NCI-H82 (cell line): Measurements from ENCODE around the gene CEACAM4.
A peak's percentile ranks its signal among the peaks of the same experiment; 100 is the strongest.

Experiments used
- DNase-seq: peaks from one replicate; lab custom pipeline; 2025; lab: John Stamatoyannopoulos, UW

CEACAM4 gene

DNA sequence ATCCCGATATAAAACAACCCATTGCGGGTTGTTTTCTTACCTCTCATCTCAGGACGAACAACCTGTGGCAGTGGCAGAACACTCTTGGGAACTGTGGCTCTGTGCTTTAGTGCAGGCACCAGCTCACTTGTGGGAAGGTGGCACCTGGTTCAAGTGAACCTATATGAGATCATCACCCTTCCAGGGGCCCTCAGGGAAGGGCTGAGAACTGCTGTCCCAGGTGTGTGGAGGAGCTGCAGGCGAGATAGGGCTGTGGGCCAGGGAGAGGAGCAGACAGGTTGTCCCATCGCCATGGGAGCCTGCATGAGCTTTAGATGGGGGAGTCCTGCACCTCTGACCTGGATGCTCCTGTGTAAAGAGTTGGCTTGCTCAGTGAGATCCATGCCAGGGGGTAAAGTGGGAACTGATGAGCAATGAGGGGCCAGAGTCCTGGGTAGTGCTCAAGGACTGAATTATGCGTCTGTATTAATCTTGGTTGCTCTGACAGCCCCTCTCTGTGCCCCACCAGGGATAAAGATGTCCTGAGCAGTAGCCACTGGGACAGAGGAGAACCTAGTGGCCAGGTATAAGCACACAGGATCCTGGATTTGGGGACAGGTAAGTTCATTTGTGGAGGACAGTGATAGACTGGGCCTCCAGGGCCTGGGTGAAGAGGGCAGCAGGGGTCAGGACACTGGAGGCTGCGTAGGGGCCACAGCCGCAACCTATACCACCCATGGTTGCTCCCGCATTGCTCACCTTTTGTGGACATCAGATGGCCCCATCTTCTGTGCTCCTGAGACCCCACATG lies 8.7 kb downstream of the CEACAM4 start:
- no peak for DNase-seq

DNA sequence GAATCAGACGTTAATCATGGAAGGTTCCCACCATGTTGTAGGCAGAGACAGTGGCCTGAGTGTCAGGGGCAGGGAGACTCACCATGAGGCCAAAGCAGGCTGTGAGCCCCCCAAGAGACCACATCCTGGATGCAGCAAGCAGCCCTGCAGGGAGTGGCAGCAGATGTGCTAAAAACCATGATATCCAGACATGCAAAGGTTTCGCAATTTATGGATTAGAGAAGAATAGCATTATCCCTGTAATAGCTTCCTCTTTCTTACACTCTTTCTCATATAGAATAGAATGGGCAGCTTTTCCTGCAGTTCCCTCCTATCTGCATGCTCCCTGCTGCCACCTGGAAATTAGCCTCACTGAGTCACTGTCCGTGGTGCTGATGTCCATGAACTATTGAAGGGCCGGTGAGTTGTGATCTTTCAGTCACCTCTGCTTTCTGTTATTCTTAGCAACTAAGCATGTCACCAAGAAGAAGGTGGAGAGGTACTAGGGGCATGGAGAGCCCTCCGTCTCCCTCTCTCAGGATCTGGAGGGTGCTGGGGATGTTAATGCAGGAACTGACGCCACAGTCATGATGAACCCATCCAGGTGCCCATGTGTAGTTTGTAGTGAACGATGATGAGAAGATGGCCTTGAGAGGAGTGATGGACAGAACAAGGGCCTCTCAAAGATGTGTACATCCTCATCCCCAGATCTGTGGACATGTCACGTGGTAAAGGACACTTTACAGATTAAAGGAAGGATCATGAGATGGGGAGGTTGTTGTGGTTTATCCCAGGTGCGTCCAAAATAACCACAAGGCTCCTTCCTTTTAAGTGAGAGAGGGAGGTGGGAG lies 9.9 kb downstream of the CEACAM4 start:
- no peak for DNase-seq

DNA sequence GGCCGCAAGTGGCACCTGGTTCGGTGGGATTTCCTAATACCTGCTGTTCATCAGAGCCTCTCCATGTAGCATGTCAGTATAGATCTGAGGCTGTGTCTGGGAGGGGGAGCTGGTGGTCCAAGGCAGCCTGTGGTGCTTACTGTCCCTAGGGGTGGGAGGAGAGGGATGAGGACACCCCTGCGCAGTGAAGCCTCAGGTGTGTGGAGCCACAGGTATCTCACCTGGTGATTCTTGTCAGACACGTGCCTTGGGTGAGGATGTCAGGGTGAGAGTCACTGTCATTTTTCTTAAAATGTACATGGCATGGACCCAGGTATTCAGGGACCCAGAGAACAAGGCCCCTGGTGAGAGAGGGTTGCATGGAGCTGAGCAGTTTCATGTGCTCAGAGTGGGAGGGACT lies 11.7 kb downstream of the CEACAM4 start:
- no peak for DNase-seq

DNA sequence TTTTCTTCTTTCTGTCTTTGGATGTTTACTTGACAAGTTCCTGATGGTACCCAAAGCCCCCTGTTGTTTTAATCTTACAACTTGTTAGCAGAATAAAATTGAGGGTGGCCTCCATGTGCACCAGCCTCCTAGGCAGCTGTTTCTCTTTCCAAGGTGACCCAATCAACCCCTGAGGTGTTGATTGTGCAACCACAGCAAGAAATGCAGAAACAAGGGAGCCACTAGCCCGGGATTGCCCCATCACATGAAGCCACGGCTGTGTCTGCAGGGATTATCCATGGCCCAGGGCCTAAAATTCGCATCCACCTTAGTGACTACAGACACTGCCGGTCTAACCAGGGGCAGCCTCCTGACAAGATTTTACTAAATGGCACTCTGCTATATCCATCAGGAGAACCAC lies 14.4 kb downstream of the CEACAM4 start:
- no peak for DNase-seq

DNA sequence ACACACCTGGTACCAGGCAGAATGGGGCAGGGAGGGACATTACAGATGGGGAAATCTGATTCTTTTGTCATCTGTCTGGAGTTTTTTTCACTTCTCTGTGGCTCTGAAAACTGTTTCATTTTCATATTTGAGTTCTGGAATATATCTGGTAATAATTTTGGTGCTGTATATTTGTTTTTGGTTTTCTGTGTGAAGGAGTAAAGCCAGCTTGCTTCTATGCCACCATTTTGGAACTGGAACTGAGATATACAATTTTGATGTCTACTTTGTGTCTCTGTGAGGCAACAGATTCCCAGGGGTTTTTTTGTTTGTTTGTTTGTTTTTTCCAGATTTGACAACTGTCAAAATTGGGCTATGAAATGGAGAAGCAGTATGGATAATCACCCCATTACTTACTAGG lies 16.1 kb downstream of the CEACAM4 start:
- no peak for DNase-seq

DNA sequence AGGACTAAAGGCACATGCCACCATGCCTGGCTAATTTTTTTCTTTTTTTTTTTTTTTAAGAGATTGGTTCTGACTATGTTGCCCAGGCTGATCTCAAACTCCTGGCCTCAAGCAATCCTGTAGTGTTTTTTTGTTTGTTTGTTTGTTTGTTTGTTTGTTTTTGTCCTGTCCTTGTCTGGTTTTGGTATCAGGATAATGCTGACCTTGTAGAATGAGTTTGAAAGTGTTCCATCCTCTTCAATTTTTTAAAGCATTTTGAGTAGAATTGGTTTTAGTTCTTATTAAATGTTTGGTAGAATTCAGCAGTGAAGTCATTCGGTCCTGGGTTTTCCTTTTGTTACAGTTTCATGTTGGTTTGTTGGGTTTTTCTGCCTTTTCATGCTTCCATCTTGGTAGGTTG lies 19.2 kb downstream of the CEACAM4 start:
- DNase-seq, result no peak

DNA sequence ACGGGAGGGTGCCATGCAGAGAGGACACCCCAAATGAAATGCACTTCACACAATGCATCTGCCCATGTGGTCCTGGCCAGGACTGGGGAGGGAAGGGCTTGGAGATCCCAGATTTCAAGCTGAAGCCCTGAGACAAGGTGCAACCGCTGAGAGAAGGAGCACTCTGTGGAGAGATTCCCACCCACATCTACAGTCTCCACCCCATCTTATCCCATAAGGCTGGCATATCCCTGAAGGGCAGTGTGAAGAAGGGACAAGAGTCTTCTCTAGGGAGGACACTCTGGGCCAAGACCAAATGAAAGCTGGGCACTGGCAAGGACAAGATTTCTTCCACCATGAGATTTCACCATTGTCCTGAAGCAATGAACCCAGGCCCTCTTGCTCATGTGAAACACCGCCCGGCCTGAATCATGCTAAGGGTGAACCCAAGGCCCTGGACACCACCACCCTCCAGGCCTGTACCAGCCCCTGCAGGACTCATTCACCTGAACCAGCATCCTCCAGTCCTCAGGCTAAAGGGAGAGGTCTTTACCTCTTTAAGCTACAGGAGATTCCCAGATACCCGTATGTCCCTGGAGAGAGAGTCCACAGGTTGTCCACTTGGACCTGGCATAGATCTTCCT lies 20.5 kb downstream of the CEACAM4 start:
- no peak for DNase-seq

DNA sequence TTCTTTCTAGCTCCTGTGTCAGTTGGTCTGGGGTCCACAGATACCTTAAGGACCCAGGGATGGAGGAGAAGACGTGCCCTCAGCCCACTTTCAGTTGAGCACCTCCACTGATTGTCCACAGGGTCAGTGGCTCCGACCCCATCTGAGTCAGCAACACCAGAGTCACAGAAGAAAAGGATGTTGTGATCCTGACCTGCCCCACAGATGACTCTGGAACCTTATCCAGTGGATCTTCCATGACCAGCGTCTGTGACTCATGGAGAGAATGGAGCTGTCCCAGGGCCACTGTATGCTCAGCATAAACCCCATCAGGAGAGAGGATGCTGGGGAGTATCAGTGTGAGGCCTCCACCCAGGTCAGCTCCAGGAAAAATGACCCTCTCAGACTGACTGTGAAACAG lies 22.0 kb downstream of the CEACAM4 start:
- DNase-seq, result no peak

DNA sequence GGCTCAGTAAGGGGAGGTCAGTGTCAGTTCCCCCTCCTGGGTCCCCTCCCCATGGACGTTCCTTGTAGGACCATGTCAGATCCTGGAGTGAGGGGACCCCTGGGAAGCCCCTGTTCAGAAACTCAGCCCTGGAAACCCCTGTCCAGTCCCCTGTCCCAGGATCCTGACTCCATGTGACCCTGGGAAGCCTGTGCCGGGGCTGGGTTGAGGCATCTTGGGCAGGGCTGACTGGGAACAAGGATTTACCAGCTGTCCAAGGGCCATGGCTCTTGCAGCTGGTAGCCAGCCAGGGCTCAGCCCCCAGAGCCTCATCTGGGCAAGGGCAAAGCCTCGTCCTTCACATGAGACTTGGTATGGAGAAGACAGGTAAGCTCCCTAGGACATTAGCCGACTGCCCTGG lies 25.1 kb downstream of the CEACAM4 start:
- DNase-seq, result no peak

DNA sequence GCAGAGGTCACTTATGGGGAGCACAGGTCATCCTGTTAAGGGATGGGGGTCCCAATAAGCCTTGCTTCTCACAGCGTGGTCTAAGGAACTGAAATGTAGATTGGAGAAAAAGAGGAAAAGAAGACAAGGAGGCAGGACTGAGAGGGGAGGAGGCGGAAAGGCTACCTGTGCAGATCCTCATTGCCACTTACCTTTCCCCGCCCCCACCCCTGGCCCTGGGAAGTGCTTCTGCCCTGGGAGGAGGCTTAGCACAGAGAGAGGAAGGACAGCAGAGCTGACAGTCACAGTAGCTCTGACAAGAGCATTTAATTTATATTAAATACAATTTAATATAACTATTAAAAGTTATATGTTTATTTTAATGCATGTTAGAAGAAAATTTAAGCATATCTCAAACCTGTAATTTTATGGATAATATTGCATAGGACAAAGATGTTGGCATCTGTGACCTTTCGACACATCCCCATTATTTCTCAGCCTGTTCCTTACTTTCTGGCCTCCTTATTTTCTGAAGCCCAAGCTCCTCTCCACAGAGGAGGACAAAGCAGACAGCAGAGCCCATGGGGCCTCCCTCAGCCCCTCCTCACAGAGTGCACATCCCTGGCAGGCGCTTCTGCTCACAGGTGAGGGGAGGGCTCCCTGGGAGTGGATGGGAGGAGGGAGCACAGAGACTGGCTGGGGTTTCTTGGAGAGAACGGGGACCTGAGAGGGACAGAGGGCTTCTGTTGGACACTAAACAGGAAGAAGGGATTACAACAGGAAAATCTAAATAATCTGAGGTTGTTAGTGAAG lies 27.5 kb downstream of the CEACAM4 start:
- DNase-seq, result no peak

DNA sequence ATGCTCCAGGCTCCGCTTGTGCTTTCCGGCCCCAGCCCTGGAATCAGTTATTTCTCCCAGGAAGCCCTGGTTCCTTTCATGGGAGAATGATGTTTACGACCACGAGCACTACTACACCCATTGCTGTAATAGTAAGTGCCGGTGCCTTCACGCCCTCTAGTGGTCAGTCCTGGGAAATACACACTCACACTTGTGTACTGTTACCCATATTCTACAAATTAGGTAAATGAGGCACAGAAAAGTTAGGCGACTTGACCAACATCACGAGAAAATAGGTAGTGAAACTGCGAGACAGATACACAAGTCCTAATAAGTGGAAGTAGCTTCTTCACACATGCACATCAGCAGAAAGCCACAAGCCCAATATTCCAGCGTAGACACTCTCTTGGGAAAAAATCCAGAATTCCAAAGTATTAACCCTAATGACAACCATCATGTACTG lies 29.3 kb downstream of the CEACAM4 start:
- peak; percentile 87 for DNase-seq

DNA sequence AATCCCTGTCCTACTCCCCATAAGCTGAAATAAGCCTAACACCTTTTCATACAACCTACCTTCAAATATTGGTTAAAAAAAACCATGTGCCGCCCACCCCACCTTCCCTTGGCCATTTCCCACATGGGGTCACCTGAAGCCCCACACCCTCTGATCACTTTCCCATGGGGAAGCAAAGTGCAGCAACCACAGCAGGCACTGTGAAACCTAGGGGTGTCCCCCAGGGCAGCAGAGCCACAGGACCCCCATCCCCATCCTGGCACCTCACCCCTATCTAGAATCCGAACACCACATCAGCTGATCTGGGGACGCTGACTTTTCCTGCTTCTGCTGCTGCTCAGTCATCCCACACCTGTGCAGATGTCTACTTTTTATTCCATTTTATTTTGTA lies 31.0 kb downstream of the CEACAM4 start:
- no peak for DNase-seq

DNA sequence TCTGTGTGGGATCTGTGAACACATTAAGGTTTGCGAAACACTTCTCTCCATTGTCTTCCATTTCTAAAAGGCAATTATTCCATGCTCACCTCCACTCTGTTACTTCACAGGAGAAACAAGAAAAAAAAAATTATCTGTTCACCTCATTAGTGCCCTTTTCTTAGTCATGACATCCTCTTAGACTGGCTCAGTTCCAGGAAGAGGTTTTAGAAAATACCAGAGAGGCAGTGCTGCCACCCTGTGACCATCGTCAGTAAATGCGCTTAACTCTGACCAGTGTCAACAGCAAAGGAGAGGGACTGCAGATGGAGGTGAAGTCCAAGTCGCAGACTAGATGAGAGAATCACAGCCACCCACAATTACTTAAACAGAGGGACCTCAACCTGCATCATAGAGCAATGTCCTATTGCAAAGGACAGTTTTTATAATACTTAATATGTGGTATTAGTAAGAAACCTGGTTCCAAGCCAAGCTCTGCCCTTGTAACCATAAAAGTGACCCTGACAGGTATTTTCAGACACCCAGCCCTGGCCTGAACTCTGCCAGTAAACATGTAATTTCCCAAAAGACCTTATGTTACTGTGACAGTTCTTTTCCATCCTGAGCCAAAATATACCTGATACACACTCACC lies 31.5 kb downstream of the CEACAM4 start:
- DNase-seq, result peak; percentile 77

DNA sequence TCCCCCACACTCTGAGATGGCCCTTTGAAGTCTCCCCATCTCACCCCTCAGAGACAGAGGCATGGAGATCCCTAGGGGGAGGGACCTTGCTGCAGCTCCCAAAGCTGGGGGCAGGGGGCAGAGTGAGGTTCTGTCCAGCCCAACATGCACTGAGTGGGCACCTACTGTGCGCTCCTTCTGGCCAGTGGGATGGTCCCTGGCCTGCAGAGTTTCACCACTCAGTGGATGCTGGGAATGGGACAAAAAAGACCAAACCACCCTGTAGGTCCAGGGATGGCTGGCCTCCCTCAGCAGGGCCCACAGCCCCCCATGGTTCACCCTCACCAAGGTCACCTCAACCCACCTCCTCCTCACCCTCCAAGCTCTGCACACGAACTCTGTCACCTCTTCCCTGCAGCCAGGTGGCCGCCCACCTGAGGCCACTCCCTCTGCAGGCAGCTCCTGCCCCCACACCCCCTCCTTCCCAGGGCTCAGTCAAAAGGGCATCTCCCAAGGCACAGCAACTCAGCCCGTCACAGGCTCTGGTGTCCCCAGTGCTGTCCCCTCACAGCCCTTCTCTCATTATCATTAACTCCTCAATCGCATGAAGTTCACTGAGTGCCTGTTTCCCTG lies 34.8 kb downstream of the CEACAM4 start:
- DNase-seq, result no peak

DNA sequence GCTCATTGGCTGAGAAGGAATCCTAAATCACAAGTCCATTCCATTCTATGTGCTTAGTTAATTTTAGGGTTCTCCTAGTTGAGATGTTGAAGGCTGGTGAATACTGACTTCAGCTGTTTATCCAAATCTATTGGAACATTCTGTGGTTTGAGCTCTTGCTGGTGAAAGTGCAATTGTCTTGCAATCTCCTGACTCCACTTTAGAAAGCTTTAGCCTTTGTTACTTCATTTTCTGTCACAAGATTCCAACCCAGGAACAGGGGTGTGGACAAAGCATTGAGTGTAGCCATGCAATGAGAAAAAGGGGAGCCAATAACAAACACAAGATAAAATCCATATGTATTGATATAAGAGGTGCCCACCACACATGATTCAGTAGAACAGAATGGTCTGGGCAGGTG lies 35.9 kb downstream of the CEACAM4 start:
- DNase-seq, result no peak

DNA sequence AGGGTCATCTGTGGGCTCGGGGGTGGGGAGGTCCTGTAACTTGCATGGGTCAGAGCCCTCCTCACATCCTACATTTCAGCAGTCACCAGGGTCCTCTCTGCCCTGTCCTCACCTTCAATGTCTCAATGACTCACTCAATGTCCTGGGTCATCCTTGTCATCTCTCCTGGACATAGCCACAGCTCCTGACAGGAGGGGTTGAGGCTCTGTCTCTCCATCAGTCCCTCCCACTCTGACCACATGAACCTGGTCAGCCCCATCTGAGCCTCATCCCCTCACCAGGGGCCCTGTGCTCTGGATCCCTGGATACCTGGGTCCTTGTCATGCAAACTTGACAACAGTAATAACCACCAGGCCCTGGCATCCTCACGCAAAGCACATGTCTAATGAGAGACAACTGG lies 37.5 kb downstream of the CEACAM4 start:
- no peak for DNase-seq

DNA sequence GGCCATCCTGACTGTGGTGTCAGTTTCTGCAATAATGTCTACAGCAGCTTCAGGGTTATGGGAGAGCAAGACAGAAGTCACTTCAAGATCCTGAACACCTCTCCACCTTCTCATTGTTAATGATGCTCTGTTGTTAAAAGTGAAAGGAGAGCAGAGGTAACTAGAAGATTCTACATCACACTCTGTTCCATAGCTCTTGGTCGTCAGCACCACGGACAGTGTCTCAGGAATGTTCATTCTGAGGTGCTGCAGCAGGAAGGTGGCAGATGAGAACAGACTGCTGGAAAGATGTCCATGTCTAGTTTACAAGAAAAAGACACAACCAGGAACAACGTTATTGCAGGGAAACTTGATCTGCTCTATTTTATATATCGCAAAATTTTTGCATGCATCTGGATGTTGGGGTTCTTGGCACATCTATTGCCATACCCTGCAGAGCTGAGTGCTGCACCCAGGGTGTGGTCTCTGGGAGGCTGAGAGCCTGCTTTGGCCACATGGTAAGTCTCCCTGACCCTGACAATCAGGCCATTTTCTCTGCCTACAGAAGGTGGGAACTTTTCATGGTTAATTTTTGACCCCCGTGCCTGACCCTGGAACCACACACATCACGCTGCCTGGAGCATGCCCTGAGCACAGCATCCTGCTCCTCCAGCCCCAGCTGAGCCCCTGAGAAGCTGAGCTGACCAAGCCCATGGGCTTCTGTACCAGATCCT lies 38.2 kb downstream of the CEACAM4 start:
- no peak for DNase-seq

DNA sequence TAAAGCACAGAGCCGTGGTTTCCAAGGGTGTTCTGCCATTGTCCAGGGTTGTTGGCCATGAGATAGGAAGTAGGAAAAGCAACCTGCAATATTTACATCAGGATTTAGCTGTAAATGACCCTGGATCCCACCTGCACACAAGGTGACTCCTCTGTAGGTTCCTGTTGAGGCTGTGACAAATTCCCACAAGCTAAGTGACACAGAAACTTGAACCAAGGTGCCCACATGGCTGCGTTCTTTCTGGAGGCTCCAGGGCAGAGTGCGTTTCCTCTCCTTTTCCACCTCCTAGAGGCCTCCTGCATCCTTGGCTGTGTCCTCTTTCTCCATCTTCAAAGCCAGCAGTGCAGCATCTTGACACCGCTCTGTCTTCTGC lies 39.0 kb downstream of the CEACAM4 start:
- DNase-seq, result no peak

DNA sequence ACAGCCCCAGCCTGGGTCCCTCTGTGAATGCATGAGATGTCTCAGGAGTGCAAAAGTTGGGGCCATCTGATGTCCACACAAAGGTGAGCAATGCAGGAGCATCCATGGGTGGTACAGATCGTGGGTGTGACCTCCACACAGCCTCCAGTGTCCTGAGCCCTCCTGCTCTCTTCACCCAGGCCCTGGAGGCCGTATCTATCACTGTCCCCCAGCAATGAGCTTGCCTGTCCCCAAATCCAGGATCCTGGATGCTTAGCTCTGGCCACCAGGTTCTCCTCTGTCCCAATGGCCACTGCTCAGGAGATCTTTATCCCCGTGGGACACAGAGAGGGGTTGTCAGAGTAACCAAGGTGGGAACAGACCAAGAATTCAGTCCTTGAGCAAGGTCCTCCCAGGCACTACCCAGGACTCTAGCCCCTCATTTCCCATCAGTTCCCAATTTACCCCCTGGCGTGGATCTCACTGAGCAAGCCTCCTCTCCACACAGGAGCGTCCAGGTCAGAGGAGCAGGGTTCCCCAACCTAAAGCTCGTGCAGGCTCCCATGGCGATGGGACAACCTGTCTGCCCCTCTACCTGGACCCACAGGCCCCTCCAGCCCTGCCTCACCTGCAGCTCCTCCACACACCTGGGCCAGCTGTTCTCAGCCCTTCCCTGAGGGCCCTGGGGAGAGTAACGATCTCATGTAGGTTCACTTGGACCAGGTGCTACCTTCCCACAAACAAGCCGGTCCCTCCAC lies 39.6 kb downstream of the CEACAM4 start:
- no peak for DNase-seq

DNA sequence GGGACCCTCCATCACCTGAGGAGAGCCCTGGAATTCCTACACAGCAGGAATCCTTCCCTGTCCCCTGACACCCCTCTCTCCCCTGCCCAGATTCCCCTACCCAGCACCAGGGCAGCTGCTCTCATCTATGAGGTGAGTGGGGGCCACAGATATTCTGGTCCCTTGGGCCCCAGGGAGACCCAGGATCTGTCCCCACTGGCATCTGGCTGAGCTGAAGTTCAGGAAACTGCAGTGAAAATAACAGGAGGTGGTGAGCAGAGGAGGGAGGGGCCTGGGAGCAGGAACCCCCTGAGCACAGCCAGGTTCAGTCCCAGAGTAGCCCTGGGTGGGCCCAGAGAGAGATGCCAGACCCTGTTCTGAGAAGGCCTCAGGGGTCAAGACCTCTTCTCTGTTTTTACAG lies 40.8 kb downstream of the CEACAM4 start:
- no peak for DNase-seq
